ENCODE data around the gene TTC7B.

TTC7B gene

GRCh38 chr14:90697577-90698206 is 118.5 kb downstream of the TTC7B start:
- DNase-seq = peak; percentile 62 to 71

DNA sequence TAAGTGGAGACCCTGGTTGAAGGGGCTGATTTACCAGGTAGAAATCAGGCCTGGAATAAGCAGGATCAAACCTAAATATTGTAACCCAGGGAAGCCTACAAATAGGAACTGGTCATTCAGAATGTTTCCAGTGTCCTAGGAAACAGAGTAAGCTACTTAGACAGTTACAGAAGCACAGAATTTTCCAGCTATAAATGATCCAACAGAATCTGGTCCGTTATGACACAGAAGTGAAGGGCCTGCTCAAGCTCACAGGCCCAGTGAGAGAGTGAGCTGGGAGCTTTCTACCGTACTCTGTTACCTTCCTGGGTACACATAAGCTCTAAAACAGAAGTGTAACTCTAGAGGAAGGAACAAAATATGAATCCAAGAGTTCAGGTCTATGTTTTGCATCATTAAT is 119.1 kb downstream of the TTC7B start:
- DNase-seq = no peak

DNA sequence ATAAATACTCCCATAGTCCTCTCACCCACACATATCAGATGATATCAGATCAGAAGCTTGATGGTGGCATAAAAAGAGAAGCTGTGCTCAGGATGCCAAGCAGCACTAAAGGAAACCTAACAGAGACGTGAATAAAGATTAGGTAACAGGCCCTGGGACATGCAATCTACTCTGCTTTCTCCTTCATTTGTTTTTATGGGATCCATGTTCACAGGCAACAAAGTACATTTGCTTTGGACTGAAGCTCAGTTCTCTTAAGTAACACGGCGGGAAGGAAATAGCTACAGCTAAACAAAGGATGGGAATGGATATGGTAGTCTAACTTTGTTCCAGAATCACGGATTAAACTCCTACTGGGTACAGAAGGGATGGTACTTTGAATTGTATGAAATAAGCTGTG is 119.5 kb downstream of the TTC7B start:
- no peak for DNase-seq

GRCh38 chr14:90695997-90696660 is 120.1 kb downstream of the TTC7B start:
- no peak for DNase-seq

DNA sequence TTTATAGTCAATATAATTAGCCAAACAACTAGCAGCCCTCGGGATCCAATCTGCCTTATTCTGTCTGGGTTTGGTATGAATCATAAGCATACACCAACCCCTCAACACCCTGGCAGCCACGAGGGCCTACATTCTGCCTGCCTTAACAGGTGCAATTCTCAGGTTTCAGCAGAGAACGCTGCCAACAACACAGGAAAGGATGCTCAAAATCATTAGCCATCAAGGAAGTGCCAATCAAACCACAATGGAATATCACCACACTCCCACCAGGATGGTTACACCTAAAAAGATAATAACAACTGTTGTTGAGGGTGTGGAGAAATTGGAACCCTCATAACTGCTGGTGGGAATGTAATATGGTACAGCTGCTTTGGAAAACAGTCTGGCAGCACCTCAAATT is 122.8 kb downstream of the TTC7B start:
- no peak for DNase-seq

DNA sequence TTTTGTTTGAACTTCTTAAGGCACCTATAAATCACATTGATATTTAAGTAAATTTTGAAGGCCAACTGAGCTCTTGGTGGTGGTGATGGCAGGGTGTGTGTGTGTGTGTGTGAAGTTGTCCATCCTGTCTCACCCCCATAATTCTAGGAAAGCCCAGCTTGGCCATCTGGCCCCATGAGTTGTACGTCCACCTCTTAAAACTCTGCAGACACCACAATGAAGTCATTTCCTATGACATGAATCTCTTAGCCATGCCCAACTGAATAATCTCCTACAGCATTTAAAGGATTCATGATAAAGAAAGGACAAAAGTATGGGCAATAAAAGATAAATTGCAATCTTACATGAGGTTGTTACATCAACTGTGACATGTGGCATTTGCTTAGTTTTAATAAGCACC is 123.4 kb downstream of the TTC7B start:
- no peak for DNase-seq

- DNase-seq = no peak
Measured at GRCh38 chr14:90692061-90692460, 124.2 kb downstream of the TTC7B start.

DNA sequence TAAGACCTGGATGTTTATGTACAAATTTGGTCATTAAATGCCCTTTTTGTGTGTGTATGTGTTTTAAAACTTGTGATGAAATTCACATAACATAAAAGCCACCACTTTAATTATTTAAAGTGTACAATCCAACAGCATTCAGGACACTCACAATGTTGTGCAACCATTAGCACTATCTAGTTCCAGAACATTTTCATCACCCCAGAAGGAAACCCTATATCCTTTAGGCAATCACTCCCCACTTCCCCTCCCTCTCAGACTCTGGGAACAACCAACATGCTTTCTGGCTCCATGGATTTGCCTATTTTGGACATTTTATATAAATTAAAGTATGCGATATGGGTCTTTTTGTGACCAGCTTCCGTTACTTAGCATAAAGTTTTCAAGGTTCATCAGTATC is 124.6 kb downstream of the TTC7B start:
- DNase-seq = no peak

GRCh38 chr14:90687680-90688079 is 128.6 kb downstream of the TTC7B start:
- no peak for DNase-seq

- no peak for DNase-seq
Measured at GRCh38 chr14:90682615-90683014, 133.6 kb downstream of the TTC7B start.

DNA sequence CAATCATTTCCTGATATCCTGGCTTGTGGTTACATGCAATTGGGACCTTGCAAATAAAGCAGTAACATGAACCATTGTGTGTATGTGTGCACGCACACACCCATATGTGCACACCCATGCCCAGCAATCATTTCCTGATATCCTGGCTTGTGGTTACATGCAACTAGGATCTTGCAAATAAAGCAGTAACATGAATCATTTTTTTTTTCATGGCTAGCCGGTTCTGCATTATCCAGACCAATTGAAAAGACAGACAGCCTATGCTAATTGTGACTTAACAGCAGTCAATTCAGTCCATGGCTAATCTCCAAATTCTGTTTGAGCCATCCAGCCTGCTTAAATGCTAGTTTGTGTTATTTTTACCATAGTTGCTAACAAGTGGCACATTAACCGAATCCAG is 134.3 kb downstream of the TTC7B start:
- DNase-seq = no peak

GRCh38 chr14:90678846-90679362 is 137.3 kb downstream of the TTC7B start:
- DNase-seq = no peak

DNA sequence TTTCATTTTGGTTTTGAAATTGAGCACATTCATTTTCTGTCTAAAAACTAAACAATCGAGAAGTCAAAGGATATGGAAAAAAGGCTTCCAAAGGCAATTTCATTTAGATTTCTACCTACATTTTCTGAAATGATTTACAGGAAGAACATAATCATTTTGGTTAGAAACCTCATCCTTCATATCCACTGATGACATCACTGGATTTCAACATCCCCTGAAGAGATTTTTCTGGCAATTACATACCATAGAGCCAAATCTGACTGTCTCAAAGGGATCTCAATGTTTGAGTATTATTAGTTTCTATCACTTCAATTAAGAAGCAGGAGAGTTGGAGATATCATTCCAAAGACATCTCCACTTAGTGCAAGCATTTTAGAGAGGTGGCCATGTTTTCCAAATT is 137.8 kb downstream of the TTC7B start:
- DNase-seq = no peak

GRCh38 chr14:90677484-90678050 is 138.7 kb downstream of the TTC7B start:
- no peak for DNase-seq

DNA sequence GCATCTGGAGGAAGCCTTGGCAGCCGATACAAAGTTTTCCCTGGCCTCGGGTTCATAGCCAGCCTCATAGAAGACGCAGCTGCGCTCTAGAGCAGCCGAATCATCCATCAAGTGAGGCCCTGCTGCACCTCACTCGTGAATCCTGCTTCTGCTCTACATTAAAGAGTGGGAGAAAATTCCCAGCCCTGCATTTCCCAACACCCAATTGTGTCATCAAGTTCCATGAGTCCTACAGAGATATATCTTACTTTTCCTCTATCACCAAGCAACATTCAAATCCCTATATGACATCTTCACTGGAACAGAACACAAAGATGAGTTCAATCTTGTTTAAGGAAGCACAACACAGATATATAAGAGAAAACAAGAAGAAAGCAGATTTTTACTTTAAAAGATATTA is 139.3 kb downstream of the TTC7B start:
- no peak for DNase-seq

GRCh38 chr14:90676356-90676755 is 139.9 kb downstream of the TTC7B start:
- no peak for DNase-seq

DNA sequence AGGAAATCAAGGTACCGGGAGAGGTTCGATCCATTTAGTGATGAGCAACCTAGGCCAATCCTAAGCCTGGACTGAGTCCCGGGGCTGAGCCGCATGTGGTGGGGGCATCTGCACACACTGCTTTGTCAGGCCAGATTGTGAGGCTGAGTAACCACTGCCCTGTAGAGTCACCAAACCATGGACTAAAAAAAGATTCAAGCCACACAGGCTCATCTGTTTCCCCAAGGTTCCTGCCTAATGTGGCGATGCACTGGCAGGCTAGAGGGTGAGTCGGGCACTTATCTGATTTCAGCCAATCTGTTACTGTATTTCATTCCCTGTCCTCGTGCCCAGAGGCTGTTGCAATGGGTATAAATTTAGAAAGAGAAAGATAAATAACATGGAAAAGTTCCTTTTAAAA is 140.8 kb downstream of the TTC7B start:
- no peak for DNase-seq

DNA sequence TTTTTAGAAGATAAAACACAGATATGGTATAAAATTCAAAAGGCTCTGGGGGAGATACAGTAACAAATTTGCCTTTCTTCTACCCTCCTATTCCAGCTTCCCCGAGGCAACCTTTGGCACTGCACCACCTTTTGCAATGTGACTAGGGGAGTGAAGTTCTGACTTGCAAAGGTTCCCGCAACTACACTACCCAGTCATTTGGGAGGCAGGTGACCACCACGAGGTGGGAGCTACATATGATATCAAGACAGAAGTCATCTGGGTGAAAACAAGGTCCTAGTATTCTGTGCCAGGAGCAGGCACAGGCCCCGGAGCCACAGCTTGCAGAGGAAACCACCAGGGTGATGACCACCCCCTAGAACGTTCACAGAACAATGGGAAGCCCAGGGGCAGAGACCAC is 141.5 kb downstream of the TTC7B start:
- DNase-seq = no peak

GRCh38 chr14:90674043-90674670 is 142.1 kb downstream of the TTC7B start:
- DNase-seq = peak; percentile 20 to 46

DNA sequence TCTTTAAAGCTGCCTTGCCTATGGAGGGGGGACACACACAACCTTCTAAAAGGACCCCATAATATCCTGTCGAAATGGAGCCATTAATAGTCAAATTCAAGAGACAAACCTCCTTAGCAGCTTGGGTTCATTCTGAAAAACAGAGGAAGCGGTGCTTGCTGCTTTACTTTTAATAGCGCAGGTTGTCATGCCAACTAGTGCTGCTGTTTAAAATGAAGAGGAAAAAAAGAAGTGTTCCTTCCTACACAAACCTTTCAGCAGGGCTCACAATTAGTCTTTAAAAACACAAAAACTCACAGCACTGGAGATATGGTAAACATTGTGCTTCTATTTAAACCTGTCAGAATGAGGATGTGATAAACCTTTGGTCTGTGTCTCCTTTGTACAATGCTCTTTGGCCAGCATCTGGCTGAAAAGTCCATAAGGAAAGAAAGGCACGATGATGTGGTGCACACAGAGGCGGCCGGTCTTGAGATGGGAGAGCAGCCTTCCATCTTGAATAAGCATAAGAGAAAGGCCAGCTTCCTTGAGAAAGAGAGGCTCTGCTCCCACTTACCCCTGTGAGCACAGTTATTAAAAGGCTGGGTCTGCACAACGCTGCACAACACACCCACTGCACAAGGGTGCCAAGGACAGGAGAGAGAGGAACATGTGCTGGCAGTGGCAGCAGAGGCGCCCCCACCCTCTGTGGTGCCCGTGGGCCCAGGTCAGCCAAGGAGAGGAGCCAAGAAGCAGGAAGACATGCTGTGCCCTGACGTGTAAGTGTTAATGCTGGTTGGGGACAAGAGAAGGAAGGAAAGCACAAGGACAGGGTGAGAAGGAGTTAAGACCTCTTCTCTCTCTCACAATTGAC is 144.6 kb downstream of the TTC7B start:
- DNase-seq = no peak

DNA sequence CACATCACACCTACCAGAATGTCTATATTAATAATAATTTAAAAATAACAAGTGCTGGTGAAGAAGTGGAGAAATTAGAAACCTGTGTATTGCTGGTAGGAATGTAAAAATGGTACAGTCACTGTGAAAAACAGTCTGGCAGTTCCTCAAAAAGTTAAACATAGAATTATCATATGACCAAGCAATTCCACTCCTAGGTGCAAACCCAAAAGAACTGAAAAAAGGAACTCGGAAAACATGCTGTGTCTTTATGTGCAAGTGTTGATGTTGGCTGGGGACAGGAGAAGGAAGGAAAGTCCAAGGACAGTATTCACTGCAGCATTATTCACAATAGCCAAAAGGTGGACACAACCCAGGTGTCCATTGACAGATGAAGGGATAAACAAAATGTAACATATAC is 146.5 kb downstream of the TTC7B start:
- no peak for DNase-seq

GRCh38 chr14:90666571-90666970 is 149.7 kb downstream of the TTC7B start:
- no peak for DNase-seq
